Measurements from ENCODE around the gene POLR3K.
"Not testable (repeated sequence)": the region's sequence is repeated elsewhere in the genome, so short reads cannot be mapped to it uniquely, and the experiment has no call there.

Gene POLR3K

GRCh38 chr16:42691-43090 is 10.7 kb downstream of the POLR3K start:
- DNase-seq (ENCODE audit: low spot score): no peak

- no peak for DNase-seq (ENCODE audit: low spot score)
These were observed 11.3 kb downstream of the POLR3K start for GRCh38 chr16:42069-42457.

GRCh38 chr16:41439-42068 is 11.9 kb downstream of the POLR3K start:
- no peak for DNase-seq (ENCODE audit: low spot score)

- DNase-seq (ENCODE audit: low spot score): no peak
These were observed 14.2 kb downstream of the POLR3K start for GRCh38 chr16:38941-39892.

GRCh38 chr16:38206-38605 is 15.2 kb downstream of the POLR3K start:
- not testable (repeated sequence) for DNase-seq (ENCODE audit: low spot score)

DNA sequence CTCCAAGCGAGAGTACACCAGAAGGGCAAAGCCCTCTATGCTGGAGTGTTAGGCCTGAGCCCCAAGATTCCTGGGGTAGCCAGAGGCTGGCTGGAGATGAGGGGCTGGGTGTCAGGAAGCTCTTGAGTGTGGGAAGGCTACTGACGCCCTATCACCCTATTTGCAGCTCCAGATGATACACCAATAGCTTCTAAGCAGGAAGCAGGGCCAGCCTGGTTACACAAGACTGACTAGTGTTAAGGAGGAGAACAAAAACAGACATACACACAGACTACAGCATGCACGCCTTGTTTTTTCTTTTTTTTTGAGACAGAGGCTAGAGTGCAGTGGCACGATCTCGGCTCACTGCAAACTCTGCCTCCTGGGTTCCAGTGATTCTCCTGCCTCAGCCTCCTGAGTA is 15.9 kb downstream of the POLR3K start:
- DNase-seq (ENCODE audit: low spot score): no peak

DNA sequence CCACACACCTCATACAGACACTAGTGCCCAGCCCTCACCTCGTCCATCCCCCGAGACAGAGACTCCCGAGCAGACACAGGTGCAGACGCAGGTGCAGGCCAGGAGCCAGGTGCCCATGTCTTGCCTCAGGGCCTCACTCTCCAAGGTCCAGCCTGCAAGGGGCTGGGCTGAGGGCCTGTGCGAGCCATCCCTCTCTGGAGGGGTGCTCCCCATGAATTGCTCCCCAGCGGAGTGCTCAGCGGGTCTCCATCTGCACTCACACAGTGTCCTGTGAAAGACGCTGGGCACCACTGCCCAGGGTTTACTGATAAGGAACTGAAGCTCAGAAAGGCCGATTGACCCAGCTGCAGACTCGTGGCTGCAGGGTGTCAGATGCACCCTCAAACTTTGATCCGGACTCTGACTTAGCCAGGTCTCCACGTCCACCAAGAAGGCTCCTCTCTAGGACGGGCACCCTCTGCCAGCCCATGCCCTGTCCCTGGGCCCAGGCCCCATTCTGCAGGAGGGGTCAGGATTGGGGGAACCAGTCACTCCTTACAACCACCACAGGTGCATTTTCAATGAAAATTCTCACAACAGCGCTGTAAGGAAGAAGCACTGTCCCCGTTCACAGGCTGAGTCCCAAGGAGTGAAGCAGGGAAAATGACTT is 16.9 kb downstream of the POLR3K start:
- DNase-seq (ENCODE audit: low spot score): no peak

GRCh38 chr16:35678-36305 is 17.6 kb downstream of the POLR3K start:
- DNase-seq (ENCODE audit: low spot score): no peak

- no peak for DNase-seq (ENCODE audit: low spot score)
These were observed 18.3 kb downstream of the POLR3K start for GRCh38 chr16:35011-35677.

- DNase-seq (ENCODE audit: low spot score): no peak
These were observed 18.8 kb downstream of the POLR3K start for GRCh38 chr16:34648-34987.

- DNase-seq (ENCODE audit: low spot score): no peak
These were observed 19.3 kb downstream of the POLR3K start for GRCh38 chr16:33877-34647.

- DNase-seq (ENCODE audit: low spot score): not testable (repeated sequence)
These were observed 20.1 kb downstream of the POLR3K start for GRCh38 chr16:33154-33876.

GRCh38 chr16:30627-31026 is 22.8 kb downstream of the POLR3K start:
- not testable (repeated sequence) for DNase-seq (ENCODE audit: low spot score)

- DNase-seq (ENCODE audit: low spot score): not testable (repeated sequence)
These were observed 27.5 kb downstream of the POLR3K start for GRCh38 chr16:25926-26348.

- not testable (repeated sequence) for DNase-seq (ENCODE audit: low spot score)
These were observed 29.3 kb downstream of the POLR3K start for GRCh38 chr16:24151-24550.

DNA sequence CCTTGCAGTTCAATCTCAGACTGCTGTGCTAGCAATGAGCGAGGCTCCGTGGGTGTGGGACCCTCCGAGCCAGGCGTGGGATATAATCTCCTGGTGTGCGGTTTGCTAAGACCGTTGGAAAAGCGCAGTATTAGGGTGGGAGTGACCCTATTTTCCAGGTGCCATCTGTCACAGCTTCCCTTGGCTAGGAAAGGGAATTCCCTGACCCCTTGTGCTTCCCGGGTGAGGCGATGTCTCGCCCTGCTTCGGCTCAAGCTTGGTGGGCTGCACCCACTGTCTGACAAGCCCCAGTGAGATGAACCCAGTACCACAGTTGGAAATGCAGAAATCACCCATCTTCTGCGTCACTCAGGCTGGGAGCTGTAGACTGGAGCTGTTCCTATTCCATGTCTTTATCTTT is 32.5 kb downstream of the POLR3K start:
- DNase-seq (ENCODE audit: low spot score): not testable (repeated sequence)

GRCh38 chr16:17062-17765 is 36.2 kb downstream of the POLR3K start:
- not testable (repeated sequence) for DNase-seq (ENCODE audit: low spot score)

GRCh38 chr16:10772-11171 is 42.6 kb downstream of the POLR3K start:
- not testable (repeated sequence) for DNase-seq (ENCODE audit: low spot score)

- no peak for DNase-seq (ENCODE audit: low spot score)
These were observed 43.3 kb downstream of the POLR3K start for GRCh38 chr16:9903-10665.

Data from AG08395 (cell line).